ENCODE results near the gene MAP3K12. TPM values are rescaled to one million over a fixed set of nuclear protein-coding genes. Genes with fewer than 3 reads are reported as not detected.

The MAP3K12 gene
- total and polyA plus RNA-seq, 2 of the 8 experiments (the other 6 are each of a cell fraction or from before 2014, with no cell fraction given) = 23.4 to 42.7 TPM

- Histone ChIP-seq H3K9ac (replicated peaks in 1 of 4; ENCODE audit: extremely low read depth in 1 of 4, low read depth in 3 of 4, low read length in 3 of 4) (no peak overlapping the region), H3K23me2 (ENCODE audit: low read depth, low read length) (peaks cover 32% of the 10 kb centered on the region), H3K36me3 (ENCODE audit: control insufficient read depth in 2 of 4, insufficient read depth in 4 of 4, low read length in 3 of 4) (no peaks in the 10 kb centered on the region), H4K5ac (ENCODE audit: insufficient read length, low read depth, low read length) (no peak overlapping the region), H3K4me1 (replicated peaks in 1 of 4; ENCODE audit: control insufficient read depth in 3 of 4, insufficient read depth in 4 of 4, low read length in 3 of 4) (peaks cover 15 to 54% (median 24%) of the 10 kb centered on the region in 4 experiments), H2BK15ac (ENCODE audit: low read length) (peak overlapping the region; percentile 98), H2AFZ (ENCODE audit: low read length) (no peak overlapping the region), H3K9me3 (ENCODE audit: insufficient read depth in 2 of 2, low read depth in 1 of 2, low read length in 1 of 2) (no peaks in the 10 kb centered on the region), H4K20me1 (replicated peaks in 1 of 2; ENCODE audit: control insufficient read depth in 1 of 2, insufficient read depth in 2 of 2, low read length in 2 of 2) (no peaks in the 10 kb centered on the region), H3K4me3 (ENCODE audit: extremely low read depth in 1 of 4, insufficient read depth in 2 of 4, low read depth in 3 of 4, low read length in 4 of 4) (peak overlapping the region in 1 of 4 experiments; percentile 27; a peak in 1 of 8 replicates), H3K56ac (replicated peaks; ENCODE audit: insufficient read length, low read depth, low read length) (no peak overlapping the region), H3K79me2 (ENCODE audit: control insufficient read depth in 1 of 2, insufficient read depth in 2 of 2, low read length in 2 of 2) (peaks cover 0 to 20% of the 10 kb centered on the region in 2 experiments; a peak in 2 of 4 replicates), H3K4me2 (ENCODE audit: insufficient read depth in 1 of 2, low read depth in 2 of 2, low read length in 2 of 2) (peak overlapping the region; percentile 53 to 54; a peak in 2 of 4 replicates), H2AK5ac (ENCODE audit: low read depth, low read length) (no peak overlapping the region), H4K91ac (replicated peaks; ENCODE audit: insufficient read length, low read length) (no peak overlapping the region), H4K8ac (ENCODE audit: extremely low read depth, insufficient read depth, low read length) (no peak overlapping the region), H3K79me1 (ENCODE audit: low read depth, low read length) (peaks cover 10% of the 10 kb centered on the region), H3K14ac (ENCODE audit: insufficient read length) (no peak overlapping the region), H3K4ac (replicated peaks; ENCODE audit: insufficient read length, low read depth, low read length) (no peak overlapping the region), H3K23ac (ENCODE audit: insufficient read length) (no peak overlapping the region), H2BK120ac (replicated peaks; ENCODE audit: low read depth, low read length) (no peak overlapping the region), H3K18ac (ENCODE audit: extremely low read depth, low read length) (no peak overlapping the region), H2BK12ac (ENCODE audit: low read depth, low read length) (peak overlapping the region; percentile 54; the same call in 1 of the 2 replicates), H2BK5ac (ENCODE audit: low read depth, low read length) (no peak overlapping the region), H3K27me3 (replicated peaks in 1 of 4; ENCODE audit: control insufficient read depth in 3 of 4, extremely low read depth in 1 of 4, insufficient read depth in 3 of 4, low read length in 3 of 4) (no peaks in the 10 kb centered on the region), H3K27ac (ENCODE audit: low read depth, low read length) (no peak overlapping the region), H2BK20ac (ENCODE audit: low read length) (no peak overlapping the region)
- ChIA-PET POLR2A (ENCODE audit: partially characterized antibody) (interaction anchor here (1.4 to 67.0 kb wide), 4 partner anchors 3 to 175 kb away, joined by 4 to 3397 read pairs (median 1728); partner anchors contain the start of genes AAAS, MAP3K12, NPFF and PCBP2), CTCF (ENCODE audit: partially characterized antibody) (interaction anchor here (2.1 to 5.5 kb wide), 2 partner anchors 12 to 14 kb away, joined by 8 to 41 read pairs; no protein-coding TSS in a partner anchor)
- FAIRE-seq (no peak), DNase-seq (ENCODE audit: low read depth in 1 of 2, low spot score in 2 of 2) (no peak)
- 80% methylated on average over 1 of the region's 1 CpG; no CpG with 5 or more reads in 1 of the 2 experiments for WGBS, 2 experiments (ENCODE audit: extremely low coverage in 1 of 2, insufficient coverage in 1 of 2, insufficient read length in 1 of 2, insufficient replicate concordance in 2 of 2, low coverage in 1 of 2, low lambda C conversion rate in 2 of 2, missing lambda C conversion rate in 1 of 2)
- no peak for TF ChIP-seq BRCA1 (IDR thresholded peaks at IDR 0.05; ENCODE audit: low read depth, low read length)
- TF ChIP-seq RXRA (IDR thresholded peaks at IDR 0.05; ENCODE audit: insufficient read depth, low read depth, low read length) = no peak
- no peak for TF ChIP-seq CBX8 (IDR thresholded peaks at IDR 0.05; ENCODE audit: borderline replicate concordance, low read depth, low read length)
- no peak for TF ChIP-seq GTF2F1 (IDR thresholded peaks at IDR 0.05; ENCODE audit: borderline replicate concordance, low read depth, low read length)
- no peak for TF ChIP-seq KDM1A (IDR thresholded peaks at IDR 0.05; ENCODE audit: borderline replicate concordance, low read length)
Observed at GRCh38 chr12:53496752-53497032, 2.6 kb downstream of the MAP3K12 start.
